H1 (cell line): ENCODE data around the gene ZNF846. TPM values are rescaled to one million over a fixed set of nuclear protein-coding genes. Genes with fewer than 3 reads are reported as not detected.

Source experiments
- CTCF ChIA-PET: fragments of 300-600 bp; sonication (Branson Sonifier 250); formaldehyde crosslinking; loops from one replicate; lab custom pipeline; 2021; ENCODE audit not compliant: partially characterized antibody; lab: Charles Lee
- POLR2A ChIA-PET: fragments of 300-600 bp; sonication (Branson Sonifier 250); formaldehyde crosslinking; loops from one replicate; lab custom pipeline; 2021; ENCODE audit warnings: inconsistent platforms; ENCODE audit not compliant: partially characterized antibody; lab: Charles Lee
- DNase-seq, 2 experiments: peaks; one replicate each; pipeline versions ENCODE4 v3.0.0 to v3.0.0-alpha.2; 2010 to 2022; ENCODE audit warnings: low spot score in 2 of 2, low read depth in 1 of 2, mixed read lengths in 1 of 2
- FAIRE-seq: peaks from 2 replicates; lab custom pipeline; 2011; peaks lifted over from hg19 to GRCh38; lab: Jason Lieb, UNC
- H2AFZ ChIP-seq: 2 replicates; pipeline ENCODE4 v1.8.1; 2012; ENCODE audit warnings: low read length, inconsistent platforms
- H2AK5ac ChIP-seq: 2 replicates; pipeline ENCODE4 v1.6.1; 2013; ENCODE audit warnings: low read depth, low read length
- H2BK120ac ChIP-seq: replicated peaks from 2 replicates; pipeline ENCODE3; 2013; ENCODE audit warnings: low read depth, low read length, inconsistent platforms
- H2BK12ac ChIP-seq: 2 replicates; pipeline ENCODE4 v1.6.1; 2013; ENCODE audit warnings: low read depth, low read length
- H2BK15ac ChIP-seq: 2 replicates; pipeline ENCODE4 v1.6.1; 2013; ENCODE audit warnings: low read length
- H2BK20ac ChIP-seq: 2 replicates; pipeline ENCODE4 v1.6.1; 2013; ENCODE audit warnings: low read length
- H2BK5ac ChIP-seq: 2 replicates; pipeline ENCODE4 v1.6.1; 2013; ENCODE audit warnings: low read depth, low read length
- H3K14ac ChIP-seq: 2 replicates; pipeline ENCODE4 v1.6.1; 2013; ENCODE audit warnings: inconsistent platforms; ENCODE audit not compliant: insufficient read length
- H3K18ac ChIP-seq: 2 replicates; pipeline ENCODE4 v1.6.1; 2013; ENCODE audit warnings: low read length; ENCODE audit errors: extremely low read depth
- H3K23ac ChIP-seq: 2 replicates; pipeline ENCODE4 v1.6.1; 2013; ENCODE audit warnings: inconsistent platforms; ENCODE audit not compliant: insufficient read length
- H3K23me2 ChIP-seq: 2 replicates; pipeline ENCODE4 v1.6.1; 2013; ENCODE audit warnings: low read depth, low read length
- H3K27ac ChIP-seq: 2 replicates; pipeline ENCODE4 v1.6.1; 2011; ENCODE audit warnings: low read depth, low read length, inconsistent platforms
- H3K27me3 ChIP-seq, 4 experiments: replicated peaks in 1 of 4; 1 replicate in 1 of 4; 2 replicates in 3 of 4; pipeline versions ENCODE4 v1.6.1 to v1.8.1; 2011 to 2013; ENCODE audit warnings: low read length in 3 of 4, mild to moderate bottlenecking in 3 of 4, inconsistent platforms in 2 of 4, mixed read lengths in 2 of 4, moderate library complexity in 1 of 4; ENCODE audit not compliant: control insufficient read depth in 3 of 4, insufficient read depth in 3 of 4; ENCODE audit errors: extremely low read depth in 1 of 4
- H3K36me3 ChIP-seq, 4 experiments: 2 replicates each; pipeline versions ENCODE4 v1.6.1 to v1.8.1; 2011 to 2013; ENCODE audit warnings: mild to moderate bottlenecking in 4 of 4, low read length in 3 of 4, moderate library complexity in 2 of 4, control low read depth in 1 of 4, inconsistent platforms in 1 of 4; ENCODE audit not compliant: insufficient read depth in 4 of 4, control insufficient read depth in 2 of 4
- H3K4ac ChIP-seq: replicated peaks from 2 replicates; pipeline ENCODE3; 2013; ENCODE audit warnings: low read length, low read depth, mixed read lengths, inconsistent platforms; ENCODE audit not compliant: insufficient read length
- H3K4me1 ChIP-seq, 4 experiments: replicated peaks in 1 of 4; 1 replicate in 1 of 4; 2 replicates in 3 of 4; pipeline versions ENCODE4 v1.6.1 to v1.8.1; 2011 to 2013; ENCODE audit warnings: low read length in 3 of 4, inconsistent platforms in 2 of 4, mixed read lengths in 1 of 4; ENCODE audit not compliant: insufficient read depth in 4 of 4, control insufficient read depth in 3 of 4
- H3K4me2 ChIP-seq, 2 experiments: 2 replicates each; pipeline versions ENCODE4 v1.6.1 to v1.8.1; 2011 to 2013; ENCODE audit warnings: low read depth in 2 of 2, low read length in 2 of 2, control low read depth in 1 of 2, inconsistent platforms in 1 of 2, mild to moderate bottlenecking in 1 of 2; ENCODE audit not compliant: insufficient read depth in 1 of 2
- H3K4me3 ChIP-seq, 4 experiments: fragments of 200-600, 300-600 bp in 1 of 4; sonication (generic), shearing (Covaris generic), sonication (Bioruptor Twin) in 1 of 4; 2 replicates each; pipeline versions ENCODE4 v1.5.1 to v1.8.1; 2011 to 2016; ENCODE audit warnings: low read length in 4 of 4, low read depth in 3 of 4, control low read depth in 2 of 4, inconsistent platforms in 2 of 4, mild to moderate bottlenecking in 2 of 4, mixed read lengths in 1 of 4, moderate library complexity in 1 of 4; ENCODE audit not compliant: insufficient read depth in 2 of 4; ENCODE audit errors: extremely low read depth in 1 of 4
- H3K56ac ChIP-seq: replicated peaks from 2 replicates; pipeline ENCODE3; 2013; ENCODE audit warnings: low read depth, mild to moderate bottlenecking, mixed read lengths, low read length, inconsistent platforms; ENCODE audit not compliant: insufficient read length
- H3K79me1 ChIP-seq: 2 replicates; pipeline ENCODE4 v1.6.1; 2013; ENCODE audit warnings: low read depth, low read length, control low read depth
- H3K79me2 ChIP-seq, 2 experiments: 2 replicates each; pipeline versions ENCODE4 v1.6.1 to v1.8.1; 2012 to 2013; ENCODE audit warnings: low read length in 2 of 2, mild to moderate bottlenecking in 2 of 2, inconsistent platforms in 1 of 2; ENCODE audit not compliant: insufficient read depth in 2 of 2, control insufficient read depth in 1 of 2
- H3K9ac ChIP-seq, 4 experiments: replicated peaks in 1 of 4; 1 replicate in 1 of 4; 2 replicates in 3 of 4; pipeline versions ENCODE4 v1.6.1 to v1.8.1; 2011 to 2013; ENCODE audit warnings: low read depth in 3 of 4, low read length in 3 of 4, control low read depth in 2 of 4, mild to moderate bottlenecking in 2 of 4, moderate library complexity in 2 of 4, inconsistent platforms in 1 of 4; ENCODE audit errors: extremely low read depth in 1 of 4
- H3K9me3 ChIP-seq, 2 experiments: 2 replicates each; pipeline versions ENCODE4 v1.6.1 to v1.8.1; 2012 to 2013; ENCODE audit warnings: mild to moderate bottlenecking in 2 of 2, moderate library complexity in 2 of 2, control low read depth in 1 of 2, inconsistent platforms in 1 of 2, low read depth in 1 of 2, low read length in 1 of 2, mixed read lengths in 1 of 2; ENCODE audit not compliant: insufficient read depth in 2 of 2
- H4K20me1 ChIP-seq, 2 experiments: replicated peaks in 1 of 2; 2 replicates each; pipeline versions ENCODE3 to v1.8.1; 2011 to 2013; ENCODE audit warnings: inconsistent platforms in 2 of 2, low read length in 2 of 2, mild to moderate bottlenecking in 1 of 2; ENCODE audit not compliant: insufficient read depth in 2 of 2, control insufficient read depth in 1 of 2
- H4K5ac ChIP-seq: 2 replicates; pipeline ENCODE4 v1.6.1; 2013; ENCODE audit warnings: low read length, low read depth, mixed read lengths, inconsistent platforms; ENCODE audit not compliant: insufficient read length
- H4K8ac ChIP-seq: 2 replicates; pipeline ENCODE4 v1.8.0; 2013; ENCODE audit warnings: mild to moderate bottlenecking, moderate library complexity, low read length, inconsistent platforms; ENCODE audit not compliant: insufficient read depth; ENCODE audit errors: extremely low read depth
- H4K91ac ChIP-seq: replicated peaks from 2 replicates; pipeline ENCODE3; 2013; ENCODE audit warnings: low read length, mixed read lengths, inconsistent platforms; ENCODE audit not compliant: insufficient read length
- BRCA1 ChIP-seq: IDR thresholded peaks from 2 replicates; pipeline ENCODE4 v1.6.1; 2012; ENCODE audit warnings: low read depth, low read length, improper control_type of control experiment
- CREB1 ChIP-seq: IDR thresholded peaks from 2 replicates; pipeline ENCODE4 v1.6.1; 2012; ENCODE audit warnings: inconsistent platforms
- CTBP2 ChIP-seq: IDR thresholded peaks from 2 replicates; pipeline ENCODE4 v1.7.0; 2011; ENCODE audit warnings: borderline replicate concordance, mild to moderate bottlenecking, moderate library complexity, mixed read lengths, low read length; ENCODE audit not compliant: insufficient read depth, insufficient read length
- HDAC2 ChIP-seq, 2 experiments: fragments of 300-600 bp in 1 of 2; sonication (generic) in 1 of 2; IDR thresholded peaks; 2 replicates each; pipeline ENCODE4 v1.6.1; 2011 to 2012; ENCODE audit warnings: low read depth in 2 of 2, low read length in 2 of 2, mild to moderate bottlenecking in 2 of 2, moderate library complexity in 2 of 2, borderline replicate concordance in 1 of 2, inconsistent platforms in 1 of 2
- JUND ChIP-seq: IDR thresholded peaks from 2 replicates; pipeline ENCODE4 v1.6.1; 2011; ENCODE audit warnings: mild to moderate bottlenecking, improper control_type of control experiment, low read length
- RAD21 ChIP-seq, 2 experiments: IDR thresholded peaks in 1 of 2; conservative IDR thresholded peaks in 1 of 2; 2 replicates each; pipeline ENCODE4 v1.6.1; 2011; ENCODE audit warnings: low read depth in 2 of 2, low read length in 2 of 2, improper control_type of control experiment in 1 of 2, inconsistent platforms in 1 of 2, mild to moderate bottlenecking in 1 of 2, moderate library complexity in 1 of 2
- RFX5 ChIP-seq: IDR thresholded peaks from 2 replicates; pipeline ENCODE4 v1.6.1; 2011; ENCODE audit warnings: low read depth, low read length, improper control_type of control experiment, borderline replicate concordance
- SAP30 ChIP-seq: fragments of 300-600 bp; sonication (generic); IDR thresholded peaks from 2 replicates; pipeline ENCODE4 v1.7.1; 2012; ENCODE audit warnings: low read length, moderate library complexity, mild to moderate bottlenecking, inconsistent platforms; ENCODE audit not compliant: insufficient read depth, insufficient replicate concordance
- SP1 ChIP-seq: IDR thresholded peaks from 2 replicates; pipeline ENCODE4 v1.6.1; 2011; ENCODE audit warnings: low read depth, low read length
- TAF1 ChIP-seq: IDR thresholded peaks from 2 replicates; pipeline ENCODE4 v1.6.1; 2011; ENCODE audit warnings: mild to moderate bottlenecking, low read depth, low read length
- TBP ChIP-seq: IDR thresholded peaks from 2 replicates; pipeline ENCODE4 v1.6.1; 2011; ENCODE audit warnings: low read depth, low read length, improper control_type of control experiment
- WGBS, 2 experiments: shearing (Covaris generic) in 1 of 2; methylation state at CpG; one replicate each; pipeline versions ENCODE4 v1.1.6 to v1.1.7; 2013 to 2015; ENCODE audit warnings: low lambda C conversion rate in 2 of 2, mixed read lengths in 2 of 2, inconsistent platforms in 1 of 2, low coverage in 1 of 2, missing lambda C conversion rate in 1 of 2; ENCODE audit not compliant: insufficient replicate concordance in 2 of 2, insufficient coverage in 1 of 2, insufficient read length in 1 of 2; ENCODE audit errors: extremely low coverage in 1 of 2, missing lambda C conversion rate in 1 of 2; 5-methylcytosine and 5-hydroxymethylcytosine counted together
- polyA plus RNA-seq, 7 experiments: library from polyadenylated mRNA; depleted of rRNA in 3 of 7; stranded (reverse) in 5 of 7; unstranded in 2 of 7; fragments of >200 nt in 5 of 7; fragments of 200-250 nt in 2 of 7; gene quantifications; 1 replicate in 5 of 7; 2 replicates in 1 of 7; 4 replicates in 1 of 7; pipeline versions ENCODE4 v1.2.1 to v1.2.3, GENCODE V29; 2011 to 2013; ENCODE audit warnings: missing spikeins in 2 of 7, mixed read lengths in 2 of 7
- total RNA-seq: library from RNA; stranded (reverse); fragmentation: NEBNext Ultra II Directional; extraction: Animal tissue kit (Norgen Biotek cat#: 25700); gene quantifications from 2 replicates; pipeline ENCODE4 v1.2.1, GENCODE V29; 2021

Gene ZNF846
- total and polyA plus RNA-seq, 2 of the 8 experiments (the other 6 are each of a cell fraction or from before 2014, with no cell fraction given), result 4.5 to 9.0 TPM

DNA sequence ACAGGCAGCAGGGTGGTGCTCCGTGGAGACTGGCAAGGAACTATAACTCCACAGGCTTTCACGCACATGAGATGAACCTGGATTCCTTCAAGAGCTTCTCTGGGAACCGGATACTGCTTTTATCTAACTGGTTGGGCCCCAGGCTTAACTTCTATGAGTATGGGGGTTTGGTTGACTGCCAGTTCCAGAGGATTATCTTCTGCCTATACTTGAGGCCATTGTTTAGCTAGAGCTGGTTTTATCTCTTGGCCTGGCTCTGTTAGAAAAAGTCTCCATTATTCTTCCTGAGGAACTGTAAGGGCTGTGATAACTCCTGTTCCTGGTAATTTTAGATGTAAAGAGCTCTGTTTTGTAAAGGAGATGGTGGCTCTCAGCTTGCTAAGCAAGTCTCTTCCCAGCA is 40.9 kb downstream of the ZNF846 start:
- ChIA-PET CTCF (interaction anchor here (0.8 to 1.5 kb wide), 2 partner anchors 9 to 523 kb away, joined by 3 to 6 read pairs; no protein-coding TSS in a partner anchor), POLR2A (no interaction called here)
- FAIRE-seq, result no peak

More for the DNA sequence above, 40.9 kb downstream of the ZNF846 start:
- Histone ChIP-seq H2BK120ac (no peak overlapping the region), H3K4ac (no peak overlapping the region), H3K9ac (no peak overlapping the region), H3K9me3 (peaks cover 10 to 13% of the 10 kb centered on the region in 2 experiments; a peak in 3 of 4 replicates), H2BK20ac (no peak overlapping the region), H3K79me2 (no peaks in the 10 kb centered on the region), H4K8ac (no peak overlapping the region), H2BK15ac (no peak overlapping the region), H2BK5ac (no peak overlapping the region), H3K36me3 (no peaks in the 10 kb centered on the region), H4K91ac (no peak overlapping the region), H3K4me2 (no peak overlapping the region), H3K23ac (no peak overlapping the region), H3K18ac (no peak overlapping the region), H3K27me3 (no peaks in the 10 kb centered on the region), H3K4me1 (no peaks in the 10 kb centered on the region), H3K27ac (no peak overlapping the region), H2AK5ac (no peak overlapping the region), H3K14ac (no peak overlapping the region), H4K20me1 (no peaks in the 10 kb centered on the region), H2BK12ac (no peak overlapping the region), H3K79me1 (no peaks in the 10 kb centered on the region), H2AFZ (no peak overlapping the region), H3K4me3 (no peak overlapping the region), H3K56ac (no peak overlapping the region), H3K23me2 (no peaks in the 10 kb centered on the region), H4K5ac (no peak overlapping the region)
- TF ChIP-seq HDAC2 (IDR thresholded peaks at IDR 0.05; ENCODE audit: borderline replicate concordance in 1 of 2, low read depth in 2 of 2, low read length in 2 of 2) (no peak), RAD21 (IDR thresholded peaks at IDR 0.05 in 1 of 2, conservative IDR thresholded peaks at IDR 0.05 in 1 of 2; ENCODE audit: low read depth in 2 of 2, low read length in 2 of 2) (no peak), RFX5 (no peak), SAP30 (no peak), TAF1 (no peak), TBP (no peak), JUND (no peak), BRCA1 (no peak), CREB1 (no peak), SP1 (no peak), CTBP2 (no peak)
- no peak for DNase-seq
- WGBS, 2 experiments, result 80% methylated on average over 3 of the region's 3 CpGs; no CpG with 5 or more reads in 1 of the 2 experiments
